Stomach smooth muscle (tissue), 2 donors: ENCODE data around the gene ALOX5.
"Not testable (repeated sequence)": the region's sequence is repeated elsewhere in the genome, so short reads cannot be mapped to it uniquely, and the experiment has no call there.

Experiments used
- H3K27ac ChIP-seq: one replicate; pipeline ENCODE4 v1.7.0; 2013; ENCODE audit warnings: mild to moderate bottlenecking, low read length, inconsistent platforms
- H3K27me3 ChIP-seq, 2 donors: one replicate each; pipeline ENCODE4 v1.7.0; 2013; ENCODE audit warnings: low read length in 2 of 2; ENCODE audit not compliant: insufficient read depth in 2 of 2, control insufficient read depth in 1 of 2
- H3K36me3 ChIP-seq, 2 donors: one replicate each; pipeline ENCODE4 v1.7.0; 2013; ENCODE audit warnings: low read length in 2 of 2; ENCODE audit not compliant: control insufficient read depth in 2 of 2, insufficient read depth in 2 of 2
- H3K4me1 ChIP-seq: one replicate; pipeline ENCODE4 v1.7.0; 2013; ENCODE audit warnings: low read length; ENCODE audit not compliant: control insufficient read depth, insufficient read depth
- H3K4me3 ChIP-seq, 2 donors: one replicate each; pipeline ENCODE4 v1.7.0; 2013; ENCODE audit warnings: low read length in 2 of 2
- H3K9ac ChIP-seq, 2 donors: one replicate each; pipeline ENCODE4 v1.7.0; 2013; ENCODE audit warnings: low read length in 2 of 2, mild to moderate bottlenecking in 1 of 2
- H3K9me3 ChIP-seq, 2 donors: one replicate each; pipeline ENCODE4 v1.7.0; 2013; ENCODE audit warnings: low read length in 2 of 2; ENCODE audit not compliant: control insufficient read depth in 2 of 2
- donor health status: healthy.
- donor health status: Pancreatic carcinoma.

Gene ALOX5

GRCh38 chr10:45386657-45387056 lies 12.6 kb downstream of the ALOX5 start:
- Histone ChIP-seq H3K36me3 (no peaks in the 10 kb centered on the region), H3K9me3 (no peaks in the 10 kb centered on the region), H3K4me1 (no peaks in the 10 kb centered on the region)

GRCh38 chr10:45387096-45387893 lies 13.3 kb downstream of the ALOX5 start:
- H3K27me3 ChIP-seq, result peaks cover 0 to 4% of the 10 kb centered on the region in 2 donors
- no peaks in the 10 kb centered on the region for H3K9me3 ChIP-seq
- H3K36me3 ChIP-seq, result no peaks in the 10 kb centered on the region
- no peak overlapping the region for H3K4me3 ChIP-seq
- no peaks in the 10 kb centered on the region for H3K4me1 ChIP-seq
- H3K9ac ChIP-seq, result no peak overlapping the region
- no peak overlapping the region for H3K27ac ChIP-seq

More at GRCh38 chr10:45386657-45387056, 12.6 kb downstream of the ALOX5 start:
- no peak overlapping the region for H3K9ac ChIP-seq
- H3K27ac ChIP-seq, result no peak overlapping the region
- H3K27me3 ChIP-seq, result peaks cover 0 to 6% of the 10 kb centered on the region in 2 donors
- H3K4me3 ChIP-seq, result no peak overlapping the region

DNA sequence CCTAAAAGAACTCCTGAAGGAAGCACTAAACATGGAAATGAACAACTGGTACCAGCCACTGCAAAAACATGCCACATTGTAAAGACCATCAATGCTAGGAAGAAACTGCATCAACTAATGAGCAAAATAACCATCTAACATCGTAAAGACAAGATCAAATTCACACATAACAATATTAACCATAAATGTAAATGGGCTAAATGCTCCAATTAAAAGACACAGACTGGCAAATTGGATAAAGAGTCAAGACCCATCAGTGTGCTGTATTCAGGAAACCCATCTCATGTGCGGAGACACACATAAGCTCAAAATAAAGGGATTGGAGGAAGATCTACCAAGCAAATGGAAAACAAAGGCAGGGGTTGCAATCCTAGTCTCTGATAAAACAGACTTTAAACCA lies 15.7 kb downstream of the ALOX5 start:
- not testable (repeated sequence) for H3K4me3 ChIP-seq, H3K9me3 ChIP-seq, H3K4me1 ChIP-seq, H3K27ac ChIP-seq, H3K36me3 ChIP-seq, H3K9ac ChIP-seq, H3K27me3 ChIP-seq

DNA sequence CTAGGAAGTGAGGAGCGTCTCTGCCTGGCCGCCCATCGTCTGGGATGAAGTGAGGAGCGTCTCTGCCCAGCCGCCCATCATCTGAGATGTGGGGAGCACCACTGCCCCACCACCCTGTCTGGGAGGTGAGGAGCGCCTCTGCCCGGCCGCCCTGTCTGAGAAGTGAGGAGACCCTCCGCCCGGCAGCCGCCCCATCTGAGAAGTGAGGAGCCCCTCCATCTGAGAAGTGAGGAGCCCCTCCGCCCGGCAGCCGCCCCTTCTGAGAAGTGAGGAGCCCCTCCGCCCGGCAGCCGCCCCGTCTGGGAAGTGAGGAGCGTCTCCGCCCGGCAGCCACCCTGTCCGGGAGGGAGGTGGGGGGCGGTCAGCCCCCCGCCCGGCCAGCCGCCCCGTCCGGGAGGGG lies 17.6 kb downstream of the ALOX5 start:
- H3K4me1 ChIP-seq, H3K36me3 ChIP-seq, H3K9ac ChIP-seq, H3K9me3 ChIP-seq, H3K4me3 ChIP-seq, H3K27ac ChIP-seq, H3K27me3 ChIP-seq: not testable (repeated sequence)

- Histone ChIP-seq H3K27me3 (no peaks in the 10 kb centered on the region), H3K4me3 (no peak overlapping the region), H3K36me3 (no peaks in the 10 kb centered on the region), H3K9me3 (peaks cover 0 to 2% of the 10 kb centered on the region in 2 donors), H3K9ac (no peak overlapping the region), H3K27ac (no peak overlapping the region), H3K4me1 (no peaks in the 10 kb centered on the region)
Measured at GRCh38 chr10:45395554-45395953, 21.5 kb downstream of the ALOX5 start.

DNA sequence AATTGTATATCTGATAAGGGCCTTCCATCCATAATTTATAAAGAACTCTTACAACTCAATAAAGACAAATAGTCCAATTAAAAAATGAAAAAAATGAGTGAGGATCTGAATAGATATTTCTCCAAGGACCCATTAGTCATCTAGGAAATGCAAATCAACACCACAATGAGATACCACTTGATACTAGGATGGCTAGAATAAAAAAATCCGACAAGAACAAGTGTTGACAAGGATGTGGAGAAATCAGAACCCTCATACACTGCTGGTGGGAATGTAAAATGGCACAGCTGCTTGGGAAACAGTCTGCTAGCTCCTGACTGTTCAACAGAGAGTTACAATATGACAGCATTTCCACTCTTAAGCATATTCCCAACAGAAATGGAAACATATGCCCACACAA lies 24.6 kb downstream of the ALOX5 start:
- no peaks in the 10 kb centered on the region for H3K4me1 ChIP-seq
- no peaks in the 10 kb centered on the region for H3K27me3 ChIP-seq
- no peaks in the 10 kb centered on the region for H3K36me3 ChIP-seq
- no peak overlapping the region for H3K4me3 ChIP-seq
- no peak overlapping the region for H3K27ac ChIP-seq
- peaks cover 0 to 2% of the 10 kb centered on the region in 2 donors for H3K9me3 ChIP-seq
- no peak overlapping the region for H3K9ac ChIP-seq

GRCh38 chr10:45399113-45399512 lies 25.1 kb downstream of the ALOX5 start:
- no peaks in the 10 kb centered on the region for H3K27me3 ChIP-seq
- H3K4me3 ChIP-seq, result no peak overlapping the region
- H3K36me3 ChIP-seq, result no peaks in the 10 kb centered on the region
- peaks cover 0 to 2% of the 10 kb centered on the region in 2 donors for H3K9me3 ChIP-seq
- H3K4me1 ChIP-seq, result no peaks in the 10 kb centered on the region
- no peak overlapping the region for H3K27ac ChIP-seq
- no peak overlapping the region for H3K9ac ChIP-seq

GRCh38 chr10:45403151-45403550 lies 29.1 kb downstream of the ALOX5 start:
- Histone ChIP-seq H3K27ac (no peak overlapping the region), H3K4me1 (no peaks in the 10 kb centered on the region), H3K9me3 (no peaks in the 10 kb centered on the region), H3K36me3 (no peaks in the 10 kb centered on the region), H3K9ac (no peak overlapping the region), H3K4me3 (no peak overlapping the region), H3K27me3 (peaks cover 0 to 5% of the 10 kb centered on the region in 2 donors)

- H3K27ac ChIP-seq, result no peak overlapping the region
- no peak overlapping the region for H3K4me3 ChIP-seq
- H3K27me3 ChIP-seq, result peaks cover 0 to 6% of the 10 kb centered on the region in 2 donors
- H3K9ac ChIP-seq, result no peak overlapping the region
- no peaks in the 10 kb centered on the region for H3K9me3 ChIP-seq
- no peaks in the 10 kb centered on the region for H3K4me1 ChIP-seq
- no peaks in the 10 kb centered on the region for H3K36me3 ChIP-seq
Measured at GRCh38 chr10:45404087-45404769, 30.2 kb downstream of the ALOX5 start.

DNA sequence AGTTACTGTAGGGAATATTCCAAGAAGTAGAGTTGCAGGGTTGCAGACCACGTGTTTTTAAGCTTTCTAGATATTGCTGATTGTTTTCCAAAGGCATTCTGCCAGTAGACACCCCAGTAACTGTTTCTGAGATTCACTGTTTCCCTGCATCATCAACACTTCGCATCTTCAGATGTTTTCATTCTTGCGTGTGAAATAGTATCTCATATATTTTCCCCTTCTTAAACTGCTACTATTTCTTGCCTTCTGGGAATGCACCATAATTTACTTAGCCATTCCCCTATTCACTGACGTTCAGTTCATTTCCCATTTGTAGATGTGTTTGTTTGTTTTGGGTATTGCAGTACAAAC lies 30.7 kb downstream of the ALOX5 start:
- no peaks in the 10 kb centered on the region for H3K36me3 ChIP-seq
- no peak overlapping the region for H3K27ac ChIP-seq
- H3K9me3 ChIP-seq, result no peaks in the 10 kb centered on the region
- H3K9ac ChIP-seq, result no peak overlapping the region
- no peaks in the 10 kb centered on the region for H3K4me1 ChIP-seq
- peaks cover 0 to 6% of the 10 kb centered on the region in 2 donors for H3K27me3 ChIP-seq
- no peak overlapping the region for H3K4me3 ChIP-seq

GRCh38 chr10:45407542-45407941 lies 33.5 kb downstream of the ALOX5 start:
- no peaks in the 10 kb centered on the region for H3K9me3 ChIP-seq
- H3K9ac ChIP-seq, result no peak overlapping the region
- no peak overlapping the region for H3K27ac ChIP-seq
- H3K27me3 ChIP-seq, result peaks cover 6 to 10% of the 10 kb centered on the region in 2 donors
- H3K4me3 ChIP-seq, result no peak overlapping the region
- H3K4me1 ChIP-seq, result no peaks in the 10 kb centered on the region
- no peaks in the 10 kb centered on the region for H3K36me3 ChIP-seq
